ENCODE measurements around the gene RTN4R. TPM values are rescaled to one million over a fixed set of nuclear protein-coding genes. Genes with fewer than 3 reads are reported as not detected.
"Not testable (repeated sequence)": the region's sequence is repeated elsewhere in the genome, so short reads cannot be mapped to it uniquely, and the experiment has no call there.

The RTN4R gene
- total RNA-seq, 1 donor from 2014 or later, result 36.0 TPM

DNA sequence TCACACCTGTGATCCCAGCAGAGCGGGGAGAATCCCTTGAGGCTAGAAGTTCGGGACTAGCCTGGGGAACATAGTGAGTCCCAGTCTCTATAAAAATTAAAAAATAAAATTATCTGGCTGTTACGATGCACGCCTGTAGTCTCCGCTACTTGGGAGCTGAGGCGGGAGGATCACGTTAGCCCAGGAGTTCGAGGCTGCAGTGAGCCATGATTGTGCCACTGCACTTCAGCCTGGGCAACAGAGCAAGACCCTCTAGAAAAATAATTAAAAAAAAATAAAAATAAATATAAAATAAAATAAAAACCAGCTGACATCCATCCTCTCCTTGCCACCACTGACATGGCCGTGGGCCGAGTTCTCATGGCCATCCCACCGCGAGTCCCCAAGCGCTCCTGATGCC lies 7.7 kb upstream of the RTN4R start:
- Mint-ChIP-seq H3K36me3 (ENCODE audit: insufficient read depth) (no peaks in the 10 kb centered on the region), H3K4me3 (ENCODE audit: low read depth) (no peak overlapping the region), H3K27ac (no peak overlapping the region), H3K4me1 (ENCODE audit: low read depth) (no peaks in the 10 kb centered on the region), H3K9me3 (ENCODE audit: low read depth) (no peaks in the 10 kb centered on the region), H3K27me3 (peaks cover 10% of the 10 kb centered on the region)
- no peak for DNase-seq (ENCODE audit: low spot score, unreplicated experiment)
- TF ChIP-seq, protein P1, sequence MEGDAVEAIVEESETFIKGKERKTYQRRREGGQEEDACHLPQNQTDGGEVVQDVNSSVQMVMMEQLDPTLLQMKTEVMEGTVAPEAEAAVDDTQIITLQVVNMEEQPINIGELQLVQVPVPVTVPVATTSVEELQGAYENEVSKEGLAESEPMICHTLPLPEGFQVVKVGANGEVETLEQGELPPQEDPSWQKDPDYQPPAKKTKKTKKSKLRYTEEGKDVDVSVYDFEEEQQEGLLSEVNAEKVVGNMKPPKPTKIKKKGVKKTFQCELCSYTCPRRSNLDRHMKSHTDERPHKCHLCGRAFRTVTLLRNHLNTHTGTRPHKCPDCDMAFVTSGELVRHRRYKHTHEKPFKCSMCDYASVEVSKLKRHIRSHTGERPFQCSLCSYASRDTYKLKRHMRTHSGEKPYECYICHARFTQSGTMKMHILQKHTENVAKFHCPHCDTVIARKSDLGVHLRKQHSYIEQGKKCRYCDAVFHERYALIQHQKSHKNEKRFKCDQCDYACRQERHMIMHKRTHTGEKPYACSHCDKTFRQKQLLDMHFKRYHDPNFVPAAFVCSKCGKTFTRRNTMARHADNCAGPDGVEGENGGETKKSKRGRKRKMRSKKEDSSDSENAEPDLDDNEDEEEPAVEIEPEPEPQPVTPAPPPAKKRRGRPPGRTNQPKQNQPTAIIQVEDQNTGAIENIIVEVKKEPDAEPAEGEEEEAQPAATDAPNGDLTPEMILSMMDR (IDR thresholded peaks at IDR 0.05; ENCODE audit: unreplicated experiment), result no peak

DNA sequence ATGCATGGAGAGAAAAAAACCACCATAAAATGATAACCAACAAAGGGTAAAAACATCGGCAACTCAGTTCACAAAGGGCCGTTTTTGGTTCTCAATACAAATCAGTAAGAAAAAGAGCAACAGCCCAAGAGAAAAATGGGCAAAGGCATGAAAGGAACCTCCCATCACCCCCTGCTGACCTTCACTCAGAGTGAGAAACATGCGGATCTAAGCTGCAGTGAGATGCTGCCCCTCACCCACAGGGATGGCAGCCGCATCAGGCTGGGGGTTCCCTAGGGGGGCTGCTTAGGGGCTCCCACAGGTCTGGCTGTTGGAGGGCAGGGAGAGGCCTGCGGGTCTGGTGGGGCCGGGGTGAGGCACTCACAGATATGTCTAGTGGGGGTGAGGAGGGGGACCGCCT lies 7.2 kb upstream of the RTN4R start:
- not testable (repeated sequence) for DNase-seq (ENCODE audit: low spot score, unreplicated experiment); H3K36me3 Mint-ChIP-seq (ENCODE audit: insufficient read depth); H3K9me3 Mint-ChIP-seq (ENCODE audit: low read depth); H3K27ac Mint-ChIP-seq; H3K27me3 Mint-ChIP-seq; H3K4me3 Mint-ChIP-seq (ENCODE audit: low read depth); H3K4me1 Mint-ChIP-seq (ENCODE audit: low read depth)

DNA sequence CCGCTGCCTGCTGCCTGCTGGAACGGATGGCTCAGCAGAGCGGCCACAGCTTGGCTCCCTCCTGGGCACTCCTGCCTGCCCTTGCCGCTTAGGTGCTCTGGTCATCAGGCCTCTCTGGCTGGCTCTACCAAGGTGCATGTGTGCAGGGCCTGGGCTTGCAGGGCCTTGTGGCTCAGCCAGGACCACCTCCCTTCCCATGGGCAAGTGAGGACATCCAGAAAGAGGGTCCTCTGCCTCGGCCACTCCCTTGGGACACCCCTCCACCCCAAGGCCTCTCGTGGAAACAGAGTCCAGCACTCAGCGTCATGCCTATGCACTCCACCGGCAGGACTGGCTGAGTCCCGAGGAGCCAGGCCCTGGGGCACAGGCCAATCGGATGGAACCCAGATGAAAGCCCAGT lies 6.3 kb upstream of the RTN4R start:
- not testable (repeated sequence) for DNase-seq (ENCODE audit: low spot score, unreplicated experiment); H3K27ac Mint-ChIP-seq; H3K4me3 Mint-ChIP-seq (ENCODE audit: low read depth); H3K4me1 Mint-ChIP-seq (ENCODE audit: low read depth); H3K36me3 Mint-ChIP-seq (ENCODE audit: insufficient read depth); H3K27me3 Mint-ChIP-seq; H3K9me3 Mint-ChIP-seq (ENCODE audit: low read depth)

DNA sequence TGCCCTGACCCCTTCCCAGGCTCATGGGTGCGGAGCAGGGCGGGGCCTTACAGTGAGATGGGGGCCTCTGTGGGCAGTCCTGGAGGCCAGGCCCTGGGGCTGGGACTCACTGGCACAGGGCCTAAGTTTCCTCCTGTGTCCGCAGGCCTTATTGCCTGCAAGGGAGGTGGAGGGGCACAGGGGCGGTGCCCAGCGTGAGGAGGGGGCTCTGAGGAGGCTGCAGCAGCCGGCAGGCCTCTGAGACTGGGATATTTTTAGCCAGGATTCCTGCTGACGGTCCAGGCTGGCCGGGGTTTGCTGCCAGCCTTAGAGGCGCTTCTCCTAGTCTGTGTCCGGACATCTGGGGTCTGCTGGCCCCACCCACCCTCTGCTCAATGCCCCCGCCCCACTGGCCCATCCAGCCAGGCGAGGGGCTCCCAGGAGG lies 5.7 kb upstream of the RTN4R start:
- Mint-ChIP-seq H3K36me3 (ENCODE audit: insufficient read depth) (no peaks in the 10 kb centered on the region), H3K4me3 (ENCODE audit: low read depth) (no peak overlapping the region), H3K27me3 (peaks cover 6% of the 10 kb centered on the region), H3K4me1 (ENCODE audit: low read depth) (peaks cover 4% of the 10 kb centered on the region), H3K9me3 (ENCODE audit: low read depth) (no peaks in the 10 kb centered on the region), H3K27ac (no peak overlapping the region)
- TF ChIP-seq, protein P1 (IDR thresholded peaks at IDR 0.05; ENCODE audit: unreplicated experiment), result no peak
- no peak for DNase-seq (ENCODE audit: low spot score, unreplicated experiment)

DNA sequence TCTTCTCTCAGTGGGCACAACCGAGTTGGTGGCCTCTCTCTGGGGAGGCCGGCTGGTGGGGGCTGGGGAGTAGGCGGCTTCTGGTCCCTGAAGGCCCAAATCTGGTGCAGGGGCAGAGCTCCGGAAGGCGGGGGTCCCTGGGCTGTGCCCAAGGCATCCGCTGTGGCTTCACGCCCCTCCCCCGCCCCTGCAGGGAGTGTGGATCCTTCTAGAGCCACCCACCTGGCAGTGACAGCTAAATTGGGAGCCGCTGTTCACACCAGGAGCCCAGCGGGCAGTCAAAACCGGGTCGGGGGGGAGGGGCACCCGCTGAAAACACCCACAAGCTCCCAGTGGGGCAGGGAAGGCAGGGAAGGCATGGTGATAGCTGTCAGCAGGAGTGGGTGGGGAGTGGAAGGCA lies 4.6 kb upstream of the RTN4R start:
- no peaks in the 10 kb centered on the region for H3K36me3 Mint-ChIP-seq (ENCODE audit: insufficient read depth)
- H3K4me3 Mint-ChIP-seq (ENCODE audit: low read depth), result no peak overlapping the region
- no peak overlapping the region for H3K27ac Mint-ChIP-seq
- TF ChIP-seq, protein P1 (IDR thresholded peaks at IDR 0.05; ENCODE audit: unreplicated experiment), result no peak
- DNase-seq (ENCODE audit: low spot score, unreplicated experiment), result no peak
- peaks cover 6% of the 10 kb centered on the region for H3K27me3 Mint-ChIP-seq
- H3K9me3 Mint-ChIP-seq (ENCODE audit: low read depth), result no peaks in the 10 kb centered on the region
- peaks cover 6% of the 10 kb centered on the region for H3K4me1 Mint-ChIP-seq (ENCODE audit: low read depth)

DNA sequence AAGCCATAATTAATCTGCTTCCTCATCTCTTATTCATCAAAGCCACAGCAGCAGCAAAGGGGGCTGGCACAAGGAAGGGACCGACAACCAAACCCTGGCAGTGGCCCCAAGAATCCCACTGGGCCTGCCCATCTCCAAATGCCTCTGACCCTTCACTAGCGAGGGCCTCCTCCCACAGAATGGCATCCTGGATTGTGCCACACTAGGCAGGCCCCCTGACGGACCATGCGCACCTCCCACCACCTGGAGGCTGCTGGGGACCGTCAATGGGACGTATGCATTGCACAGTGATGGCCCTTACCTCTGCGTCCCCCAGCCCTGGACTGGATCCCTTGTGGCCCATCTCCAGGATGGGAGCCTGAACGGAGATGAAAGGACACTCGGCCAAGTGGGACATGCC lies 4.1 kb upstream of the RTN4R start:
- no peak for DNase-seq (ENCODE audit: low spot score, unreplicated experiment)
- H3K4me1 Mint-ChIP-seq (ENCODE audit: low read depth), result peaks cover 6% of the 10 kb centered on the region
- no peaks in the 10 kb centered on the region for H3K9me3 Mint-ChIP-seq (ENCODE audit: low read depth)
- H3K27me3 Mint-ChIP-seq, result peaks cover 6% of the 10 kb centered on the region
- H3K27ac Mint-ChIP-seq, result no peak overlapping the region
- no peak overlapping the region for H3K4me3 Mint-ChIP-seq (ENCODE audit: low read depth)
- H3K36me3 Mint-ChIP-seq (ENCODE audit: insufficient read depth), result no peaks in the 10 kb centered on the region
- TF ChIP-seq, protein P1 (IDR thresholded peaks at IDR 0.05; ENCODE audit: unreplicated experiment), result no peak

Data from progenitor cell of endocrine pancreas (in vitro differentiated cells).